Activated CD4-positive, CD25-positive, alpha-beta regulatory T cell treated with anti-CD3 and anti-CD28 coated beads, Interleukin-2, amount 50 U/mL, for 24 hours (primary cell): ENCODE data around the gene MPP2.
"Not testable (repeated sequence)": the region's sequence is repeated elsewhere in the genome, so short reads cannot be mapped to it uniquely, and the experiment has no call there.

Experiments used
- ATAC-seq, 2 donors: fragments of 150-1000 bp; cut with Tn5 transposase; one replicate each; pipeline ENCODE4 v1.10.0; 2021; ENCODE audit warnings: mild to moderate bottlenecking in 1 of 2, moderate library complexity in 1 of 2

MPP2 gene

GRCh38 chr17:43844241-43844640 lies 63.1 kb downstream of the MPP2 start:
- no peak for ATAC-seq

- ATAC-seq = no peak
Measured at GRCh38 chr17:43842975-43843325, 64.4 kb downstream of the MPP2 start.

- not testable (repeated sequence) for ATAC-seq
Measured at GRCh38 chr17:43842091-43842974, 65.0 kb downstream of the MPP2 start.

DNA sequence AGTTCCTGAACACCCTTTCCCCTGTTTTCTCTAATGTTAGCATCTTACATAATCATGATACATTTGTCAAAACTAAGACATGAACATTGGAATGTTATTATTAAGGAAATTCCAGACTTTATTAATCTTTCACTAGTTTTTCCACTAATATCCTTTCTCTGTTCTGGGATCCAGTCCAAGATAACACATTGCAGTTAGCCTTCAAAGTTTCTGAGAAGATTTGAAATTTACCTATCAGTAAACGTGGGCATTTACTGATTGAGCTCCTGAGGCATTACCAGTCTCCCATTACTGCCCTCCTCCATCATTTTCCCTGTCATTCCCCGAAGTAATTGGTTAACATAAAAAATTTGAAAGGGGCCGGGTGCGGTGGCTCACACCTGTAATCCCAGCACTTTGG lies 66.1 kb downstream of the MPP2 start:
- ATAC-seq = no peak

DNA sequence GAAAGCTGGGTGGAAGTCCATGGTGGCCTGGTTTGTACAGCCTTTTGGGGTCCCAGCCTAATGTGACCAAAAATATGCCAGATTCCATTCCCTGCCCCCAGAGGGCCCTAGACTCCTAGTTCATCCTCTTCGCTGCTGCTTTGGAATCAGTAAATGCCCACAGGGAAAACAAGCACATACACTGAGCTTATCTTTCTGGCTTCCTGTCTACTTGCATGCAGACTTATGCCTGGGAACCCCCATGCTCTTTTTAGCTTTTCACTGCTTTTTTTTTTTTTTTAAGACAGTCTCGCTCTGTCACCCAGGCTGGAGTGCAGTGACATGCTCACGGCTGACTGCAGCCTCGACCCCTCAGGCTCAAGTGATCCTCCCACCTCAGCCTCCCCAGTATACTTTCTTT lies 66.5 kb downstream of the MPP2 start:
- no peak for ATAC-seq

DNA sequence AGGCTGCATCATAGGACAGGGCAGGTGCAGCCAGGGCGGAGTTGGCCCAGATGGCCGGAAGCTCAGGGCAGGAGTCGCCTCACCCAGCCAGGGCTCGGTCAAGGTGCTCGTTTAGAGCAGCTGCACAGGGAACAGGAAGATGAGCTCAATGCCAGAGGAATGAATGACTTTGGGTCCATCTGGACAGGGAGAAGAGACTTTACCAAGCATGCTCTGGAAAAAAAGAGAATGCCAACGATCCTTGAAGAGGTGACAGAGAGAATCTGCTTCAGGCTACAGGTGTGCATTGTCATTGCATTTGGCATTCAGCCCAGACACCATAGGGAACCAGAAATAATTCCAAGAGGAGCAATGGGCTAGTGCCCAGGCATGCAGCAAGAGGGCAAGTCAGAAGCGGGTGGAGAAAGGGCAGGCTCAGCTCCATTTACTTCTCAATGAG lies 67.6 kb downstream of the MPP2 start:
- ATAC-seq = no peak

DNA sequence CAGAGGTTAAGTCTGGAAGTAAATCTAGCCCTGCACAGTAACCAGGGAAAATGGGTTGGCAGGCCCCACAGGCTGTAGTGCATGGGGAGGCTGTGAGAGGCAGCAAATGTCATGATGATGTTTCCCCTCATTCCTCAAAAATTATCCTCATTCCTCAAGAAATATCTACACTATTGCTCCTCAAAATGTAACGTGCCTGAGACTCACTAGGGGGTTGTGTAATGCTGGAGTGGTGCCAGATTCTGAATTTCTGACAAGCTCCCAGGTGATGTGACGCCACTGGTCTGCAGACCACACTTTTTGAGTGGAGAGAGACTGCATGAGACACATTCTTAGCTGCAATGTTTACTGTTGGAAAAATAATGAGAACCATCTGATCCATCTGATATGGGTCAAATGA lies 73.2 kb downstream of the MPP2 start:
- no peak for ATAC-seq

DNA sequence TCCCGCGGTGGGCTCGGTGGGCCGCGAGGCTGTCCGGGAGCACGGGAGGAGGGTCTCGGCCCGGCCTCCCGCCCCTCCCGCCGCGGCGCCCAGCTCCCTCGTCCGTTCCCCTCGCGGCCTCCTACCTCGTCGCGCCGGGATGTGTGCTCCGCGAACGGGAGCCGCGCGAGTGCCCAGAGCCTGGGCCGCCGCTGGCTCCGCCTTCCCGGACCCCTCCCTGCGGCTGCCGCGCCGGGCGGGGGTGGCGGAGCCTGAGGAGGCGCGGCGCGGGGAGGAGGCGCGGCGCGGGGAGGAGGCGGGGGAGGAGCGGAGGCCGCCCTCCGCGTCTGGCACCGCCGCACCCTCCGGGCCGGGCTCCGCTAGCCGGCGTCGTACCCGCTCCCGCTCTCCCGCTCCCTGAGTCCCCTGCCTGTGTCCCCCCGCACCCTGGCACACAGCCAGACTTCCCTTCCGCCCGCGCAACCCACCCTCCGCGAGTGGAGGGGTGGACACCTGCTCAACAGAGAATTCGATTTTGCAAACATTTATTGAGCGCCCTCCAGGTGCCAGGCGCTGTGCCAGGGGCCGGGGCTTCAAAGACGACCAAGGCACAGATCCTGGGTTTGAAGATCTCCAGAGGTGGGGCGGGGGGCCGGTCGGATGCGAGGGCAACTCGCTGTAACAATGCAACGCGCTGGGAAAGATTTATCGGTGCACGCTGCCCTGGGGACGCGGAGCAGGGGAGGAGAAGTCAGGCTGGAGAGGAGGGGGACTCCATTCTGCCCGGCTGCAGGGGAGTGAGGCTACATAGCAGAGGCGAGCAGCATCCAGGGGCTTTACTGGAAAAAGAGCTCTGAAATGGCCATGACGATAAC lies 74.1 kb downstream of the MPP2 start, which contains the start of gene MPP3:
Gene MPP3, minus strand, starts transcription at position 171 of the 854 bp plus-strand sequence. CDS start 1,240 bp downstream, outside the sequence.
- peak; percentile 67 to 80 for ATAC-seq

DNA sequence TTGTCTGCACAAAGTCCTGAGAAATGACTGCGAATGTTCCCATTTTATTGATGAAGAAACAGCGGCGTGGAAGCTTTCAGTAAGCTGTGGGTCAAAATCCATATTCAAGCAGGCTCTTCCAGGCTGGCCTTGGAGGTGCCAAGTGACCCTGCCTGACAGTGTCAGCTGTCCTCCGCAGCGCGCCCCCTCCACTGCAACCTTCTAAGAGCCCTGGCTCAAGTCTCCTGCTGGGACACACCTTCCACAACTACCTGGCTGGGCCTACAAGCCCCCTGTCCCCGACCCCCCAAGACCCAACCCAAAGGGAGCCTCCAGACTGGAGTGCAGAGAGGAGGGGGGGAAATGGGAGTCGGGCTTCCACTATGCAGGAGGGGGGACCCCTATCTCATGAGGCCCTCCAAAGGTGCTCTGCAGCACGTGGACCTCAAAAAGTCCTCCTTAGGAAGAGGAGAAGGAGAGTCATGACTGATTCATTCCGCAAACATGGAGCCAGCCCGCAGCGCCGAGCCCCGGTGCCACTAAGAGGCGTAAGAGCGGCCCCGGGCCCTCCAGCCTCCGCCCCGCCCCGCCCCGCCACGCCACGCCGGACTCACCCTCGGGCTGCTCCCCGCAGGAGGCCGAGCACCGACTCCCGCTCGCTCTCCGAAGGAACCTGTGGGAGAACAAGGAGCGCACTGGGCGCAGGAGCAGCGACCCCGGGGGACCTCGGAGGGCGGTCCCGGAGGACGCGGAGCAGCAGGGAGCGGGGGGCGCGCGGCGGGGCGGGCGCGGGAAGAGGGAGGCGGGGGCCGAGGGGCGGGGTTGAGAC lies 75.0 kb downstream of the MPP2 start:
- no peak for ATAC-seq

DNA sequence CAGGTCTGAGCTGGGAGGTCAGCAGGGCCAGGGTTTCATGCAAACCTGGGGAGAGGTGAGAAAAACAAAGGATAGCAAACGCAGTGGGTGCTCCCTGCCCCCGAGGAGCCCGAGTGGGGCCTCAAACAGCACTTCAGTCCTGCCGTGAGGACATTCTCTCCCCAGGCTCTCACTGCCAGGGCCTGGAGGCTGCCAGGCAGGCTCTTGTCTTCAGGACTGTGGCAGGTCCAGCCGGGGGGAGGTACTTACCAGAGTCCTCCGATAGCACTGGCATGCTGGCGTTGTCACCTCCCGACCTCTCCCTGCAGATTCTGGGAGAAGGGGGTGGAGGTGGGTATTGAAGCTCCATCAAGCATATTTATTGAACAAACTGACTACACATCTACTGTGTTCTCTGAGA lies 75.7 kb downstream of the MPP2 start:
- ATAC-seq = no peak

GRCh38 chr17:43830510-43831140 lies 76.7 kb downstream of the MPP2 start:
- no peak for ATAC-seq

- ATAC-seq = no peak
Measured at GRCh38 chr17:43829738-43830137, 77.6 kb downstream of the MPP2 start.

DNA sequence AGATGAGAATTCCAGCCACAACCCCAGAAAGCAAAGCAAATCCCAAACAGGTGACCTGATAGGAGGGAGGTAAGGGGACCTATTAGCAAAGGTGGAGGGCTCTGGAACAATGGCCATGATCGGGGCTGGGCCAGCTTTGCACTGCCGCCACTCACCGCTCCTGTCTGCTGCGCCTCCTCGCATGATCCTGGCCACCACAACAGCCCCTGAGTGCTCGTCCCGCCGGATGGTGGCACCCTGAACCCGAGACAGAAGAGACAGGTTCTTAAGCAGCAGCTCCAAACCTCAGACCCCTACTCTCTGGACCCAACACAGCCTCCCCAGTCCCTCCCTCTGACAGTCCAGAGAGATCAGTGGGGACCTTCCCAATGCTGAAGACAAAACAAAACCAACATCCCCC lies 79.7 kb downstream of the MPP2 start:
- no peak for ATAC-seq

DNA sequence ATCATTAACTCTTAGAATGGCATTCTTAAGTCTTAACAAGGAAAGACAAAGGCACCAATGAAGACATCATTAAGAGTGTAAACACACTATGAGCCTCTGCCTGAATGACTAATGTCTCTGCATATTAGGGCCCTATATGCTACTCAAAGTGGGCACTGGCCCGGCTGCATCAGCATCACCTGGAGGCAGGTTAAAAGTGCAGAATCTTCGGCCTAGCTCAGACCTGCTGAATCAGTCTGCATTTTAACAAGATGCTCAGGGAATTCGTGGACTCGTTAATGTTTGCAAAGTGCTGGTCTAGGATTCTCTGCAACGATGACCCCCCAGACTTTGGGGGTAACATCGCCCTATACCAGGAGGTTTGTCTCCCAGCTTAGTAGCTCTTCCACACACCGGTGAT lies 81.1 kb downstream of the MPP2 start:
- ATAC-seq = no peak

DNA sequence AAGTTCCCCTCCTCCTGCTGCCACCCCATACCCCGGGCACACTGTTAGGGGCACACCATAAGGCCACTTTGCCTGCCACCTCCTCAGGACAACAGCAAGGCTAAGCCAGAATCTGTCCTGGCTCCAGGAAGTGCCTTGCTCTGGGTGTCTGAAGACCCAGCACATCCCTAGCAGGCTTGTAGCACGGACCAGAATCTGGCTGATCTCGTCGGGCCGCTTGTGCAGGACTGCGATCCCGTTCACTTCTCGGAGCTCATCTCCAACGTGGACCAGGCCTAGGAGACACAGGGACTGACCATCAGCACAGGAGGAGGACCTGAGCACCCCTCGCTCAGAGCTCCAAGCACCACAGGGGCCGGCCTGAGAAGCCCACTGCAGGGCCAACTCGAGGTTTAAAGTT lies 81.8 kb downstream of the MPP2 start:
- no peak for ATAC-seq
